Measurements from ENCODE around the gene EPS15. TPM values are rescaled to one million over a fixed set of nuclear protein-coding genes. Genes with fewer than 3 reads are reported as not detected.

Gene EPS15
- total RNA-seq, 1 experiment from 2014 or later = 48.7 TPM

- CTCF ChIA-PET = interaction anchor here (1.0 kb wide), 1 partner anchor 109 kb away, joined by 3 read pairs; no protein-coding TSS in a partner anchor
- no peak for DNase-seq (ENCODE audit: unreplicated experiment)
- Mint-ChIP-seq H3K27me3 (ENCODE audit: insufficient read depth, unreplicated experiment) (no peaks in the 10 kb centered on the region), H3K9me3 (ENCODE audit: unreplicated experiment) (no peaks in the 10 kb centered on the region), H3K4me3 (ENCODE audit: unreplicated experiment) (no peak overlapping the region), H3K36me3 (ENCODE audit: insufficient read depth, unreplicated experiment) (peaks cover 39% of the 10 kb centered on the region), H3K27ac (ENCODE audit: low read depth, unreplicated experiment) (no peak overlapping the region), H3K4me1 (ENCODE audit: insufficient read depth, unreplicated experiment) (peaks cover 6% of the 10 kb centered on the region)
- intact Hi-C loops (cut with micrococcal nuclease) = no loop called here
- POLR2A ChIA-PET = no interaction called here
- no TSS peak for BruUV-seq (replicated peaks)
- no peak for TF ChIP-seq CTCF (IDR thresholded peaks at IDR 0.05; ENCODE audit: unreplicated experiment)
Observed at GRCh38 chr1:51425955-51426354, 93.1 kb downstream of the EPS15 start.

DNA sequence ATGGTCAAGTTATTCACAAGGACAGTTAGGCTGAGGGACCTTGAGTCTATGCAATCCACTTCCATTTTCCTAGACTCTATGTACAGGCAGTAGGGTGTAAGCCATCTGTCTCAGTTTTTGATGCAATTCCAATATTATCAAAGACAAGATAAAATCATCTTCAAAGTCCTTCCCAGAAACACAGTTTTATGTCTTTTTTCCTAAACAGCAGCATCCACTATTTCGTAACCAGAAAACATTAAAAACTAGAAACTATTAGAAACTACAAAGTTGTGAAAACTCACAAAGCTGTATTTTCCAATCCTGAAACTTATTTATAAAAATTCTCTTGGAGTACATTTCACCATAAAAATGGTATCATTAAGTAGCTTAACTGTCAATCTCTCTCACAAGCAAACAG is 93.8 kb downstream of the EPS15 start:
- TF ChIP-seq CTCF (IDR thresholded peaks at IDR 0.05; ENCODE audit: unreplicated experiment) = no peak
- no TSS peak for BruUV-seq (replicated peaks)
- intact Hi-C loops (cut with micrococcal nuclease) = no loop called here
- Mint-ChIP-seq H3K27me3 (ENCODE audit: insufficient read depth, unreplicated experiment) (no peaks in the 10 kb centered on the region), H3K27ac (ENCODE audit: low read depth, unreplicated experiment) (no peak overlapping the region), H3K4me1 (ENCODE audit: insufficient read depth, unreplicated experiment) (peaks cover 6% of the 10 kb centered on the region), H3K4me3 (ENCODE audit: unreplicated experiment) (no peak overlapping the region), H3K9me3 (ENCODE audit: unreplicated experiment) (no peaks in the 10 kb centered on the region), H3K36me3 (ENCODE audit: insufficient read depth, unreplicated experiment) (peaks cover 39% of the 10 kb centered on the region)
- POLR2A ChIA-PET = no interaction called here
- CTCF ChIA-PET = interaction anchor here (0.6 to 1.0 kb wide), 3 partner anchors 9 to 371 kb away, joined by 3 to 4 read pairs (median 3); no protein-coding TSS in a partner anchor
- DNase-seq (ENCODE audit: unreplicated experiment) = no peak

DNA sequence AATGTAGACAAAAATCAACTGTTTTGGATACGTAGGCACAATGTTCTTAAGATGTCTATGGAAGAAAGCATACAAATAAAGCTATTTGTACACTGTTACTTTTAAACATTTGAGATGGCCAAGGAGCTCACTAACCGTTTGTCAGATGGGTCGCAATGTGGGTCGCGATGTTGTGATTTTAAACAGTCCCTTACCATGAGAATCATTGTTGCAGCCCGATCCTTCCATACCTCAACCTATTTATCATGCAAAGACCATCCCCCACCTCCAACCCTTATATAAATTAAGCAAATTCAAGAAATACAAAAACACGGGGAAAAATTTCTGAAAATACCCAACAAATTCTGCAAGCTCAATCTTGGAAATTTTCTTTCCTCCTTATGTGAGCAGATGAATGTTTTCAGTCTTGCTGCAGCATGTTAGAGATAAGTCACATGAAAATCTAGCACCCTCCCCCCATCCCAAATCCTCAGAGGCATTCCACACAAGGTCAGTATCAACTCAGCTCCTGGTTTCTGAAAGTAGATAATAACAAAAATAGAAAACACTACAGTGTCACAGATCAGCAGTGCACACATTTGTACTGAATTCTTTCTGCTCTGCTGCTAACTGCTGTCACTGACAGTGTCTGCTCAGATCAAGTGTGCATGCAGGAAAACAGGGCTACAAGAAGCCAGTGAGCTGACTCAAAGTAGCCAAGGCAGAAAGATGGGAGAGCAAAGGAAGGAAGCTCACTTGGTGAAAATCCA is 95.8 kb downstream of the EPS15 start:
- H3K27me3 Mint-ChIP-seq (ENCODE audit: insufficient read depth, unreplicated experiment) = no peaks in the 10 kb centered on the region
- intact Hi-C loops (cut with micrococcal nuclease) = no loop called here
- no TSS peak for BruUV-seq (replicated peaks)
- H3K27ac Mint-ChIP-seq (ENCODE audit: low read depth, unreplicated experiment) = no peak overlapping the region
- peaks cover 6% of the 10 kb centered on the region for H3K4me1 Mint-ChIP-seq (ENCODE audit: insufficient read depth, unreplicated experiment)
- DNase-seq (ENCODE audit: unreplicated experiment) = no peak
- H3K4me3 Mint-ChIP-seq (ENCODE audit: unreplicated experiment) = no peak overlapping the region
- ChIA-PET POLR2A (interaction anchor here (1.0 kb wide), 1 partner anchor 19 kb away, joined by 4 read pairs; no protein-coding TSS in a partner anchor), CTCF (interaction anchor here (0.8 kb wide), 2 partner anchors 9 to 24 kb away, joined by 3 read pairs; no protein-coding TSS in a partner anchor)
- H3K9me3 Mint-ChIP-seq (ENCODE audit: unreplicated experiment) = no peaks in the 10 kb centered on the region
- H3K36me3 Mint-ChIP-seq (ENCODE audit: insufficient read depth, unreplicated experiment) = peaks cover 43% of the 10 kb centered on the region
- no peak for TF ChIP-seq CTCF (IDR thresholded peaks at IDR 0.05; ENCODE audit: unreplicated experiment)

DNA sequence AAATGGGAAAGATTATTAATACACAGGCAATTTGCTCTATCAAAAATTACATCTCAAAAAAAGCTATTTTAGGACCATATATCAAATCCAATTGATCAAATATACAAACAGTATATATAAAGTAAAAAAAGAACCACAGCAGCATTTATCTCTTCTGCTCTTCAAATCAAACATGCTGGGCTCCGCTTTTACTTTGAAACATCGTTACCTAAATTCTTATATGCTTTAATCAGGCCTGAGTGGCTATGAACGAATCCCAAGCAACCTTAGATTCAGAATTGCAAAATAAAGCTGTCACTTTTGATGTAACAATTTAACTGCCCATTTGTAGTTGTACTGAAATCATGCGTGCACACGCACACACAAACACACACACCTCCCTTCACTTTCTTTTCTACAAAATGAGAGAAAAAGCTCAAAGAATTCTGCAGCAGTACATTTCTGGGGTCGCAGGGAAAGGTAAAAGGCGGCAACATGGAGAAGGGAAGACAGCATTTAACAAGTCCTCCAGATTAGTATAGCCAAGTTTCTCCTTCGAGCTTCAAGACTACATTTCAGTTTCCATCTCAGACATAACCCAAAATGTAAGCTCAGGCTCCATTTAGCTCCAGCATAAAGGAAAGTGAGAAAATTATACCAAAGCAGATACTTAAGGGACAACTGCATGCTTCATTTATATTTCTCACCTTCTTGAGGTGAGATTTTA is 96.5 kb downstream of the EPS15 start:
- intact Hi-C loops (cut with micrococcal nuclease) = no loop called here
- no peak for TF ChIP-seq CTCF (IDR thresholded peaks at IDR 0.05; ENCODE audit: unreplicated experiment)
- Mint-ChIP-seq H3K4me3 (ENCODE audit: unreplicated experiment) (no peak overlapping the region), H3K36me3 (ENCODE audit: insufficient read depth, unreplicated experiment) (peaks cover 39% of the 10 kb centered on the region), H3K27ac (ENCODE audit: low read depth, unreplicated experiment) (no peak overlapping the region), H3K27me3 (ENCODE audit: insufficient read depth, unreplicated experiment) (no peaks in the 10 kb centered on the region), H3K9me3 (ENCODE audit: unreplicated experiment) (no peaks in the 10 kb centered on the region), H3K4me1 (ENCODE audit: insufficient read depth, unreplicated experiment) (peaks cover 12% of the 10 kb centered on the region)
- CTCF ChIA-PET = interaction anchor here (0.6 to 1.2 kb wide), 3 partner anchors 17 to 88 kb away, joined by 3 to 4 read pairs (median 4); no protein-coding TSS in a partner anchor
- DNase-seq (ENCODE audit: unreplicated experiment) = no peak
- no TSS peak for BruUV-seq (replicated peaks)
- POLR2A ChIA-PET = interaction anchor here (0.7 to 1.0 kb wide), 2 partner anchors 9 to 18 kb away, joined by 3 to 4 read pairs; no protein-coding TSS in a partner anchor

Measured in MCF 10A (cell line).